Gastroesophageal sphincter (tissue), 3 donors: ENCODE data around the gene TMEM154.

Source experiments
- CTCF ChIP-seq, 4 experiments: fragments of 200-600 bp in 2 of 4; fragments of 450-650 bp in 2 of 4; sonication (generic) in 1 of 4; IDR thresholded peaks; one replicate each; pipeline ENCODE4 v1.5.1; 2017 to 2019; ENCODE audit warnings: antibody characterized with exemption in 4 of 4, mild to moderate bottlenecking in 2 of 4, moderate library complexity in 2 of 4
- EP300 ChIP-seq: sonication (generic); formaldehyde crosslinking; IDR thresholded peaks from one replicate; pipeline ENCODE4 v1.6.1; 2017; ENCODE audit warnings: antibody characterized with exemption, mild to moderate bottlenecking

DNA sequence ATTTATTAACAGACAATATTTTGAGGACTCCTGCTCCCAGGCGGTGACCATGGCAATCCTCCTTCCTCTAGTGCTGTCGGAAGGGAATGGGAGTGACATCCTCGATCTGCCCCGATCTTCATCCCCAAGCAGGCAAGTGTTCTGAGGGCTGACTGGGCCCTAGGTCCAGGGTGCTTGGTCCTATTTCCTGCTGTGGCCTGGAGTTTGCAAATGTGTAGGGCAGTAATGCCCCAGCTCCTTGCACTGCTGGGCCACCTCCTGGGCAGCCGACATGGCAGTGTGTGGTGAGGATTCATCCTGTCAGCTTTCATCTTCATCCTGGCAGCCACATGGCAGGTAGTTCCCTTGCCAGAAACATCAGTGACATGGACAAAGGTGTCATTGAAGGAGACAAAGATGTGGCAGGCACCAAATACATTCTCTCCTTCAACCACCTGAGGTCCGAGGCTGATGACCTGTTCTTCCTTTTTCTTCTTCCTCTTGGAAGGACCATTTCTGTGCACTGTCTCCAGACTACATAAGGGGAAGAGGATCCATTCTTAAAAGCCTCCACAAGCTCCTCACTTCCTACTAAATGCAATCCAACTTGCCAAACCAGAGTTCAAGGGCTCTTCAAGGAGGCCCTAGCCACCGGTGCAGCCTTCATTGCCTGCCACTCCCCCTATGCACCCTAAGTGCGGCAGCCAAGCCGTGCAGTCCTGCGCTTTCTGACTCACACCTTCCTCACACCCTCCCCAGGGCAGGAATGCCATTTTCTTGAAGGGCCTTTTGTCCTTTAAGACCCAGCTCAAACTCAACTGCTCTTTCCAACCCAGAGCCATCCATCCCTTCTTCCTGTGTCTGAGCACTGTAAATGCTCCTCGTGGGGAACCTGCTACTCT, 65.7 kb downstream of the TMEM154 start:
- TF ChIP-seq EP300 = no peak
- TF ChIP-seq CTCF (IDR thresholded peaks at IDR 0.05) = no peak
